Mucosa of stomach (tissue), 1 donor: ENCODE results near the gene ACTMAP.
"Not testable (repeated sequence)": the region's sequence is repeated elsewhere in the genome, so short reads cannot be mapped to it uniquely, and the experiment has no call there.

Experiments used
- H3K27me3 ChIP-seq: one replicate; pipeline ENCODE4 v1.7.0; 2013; ENCODE audit warnings: mild to moderate bottlenecking, low read length; ENCODE audit not compliant: control insufficient read depth, insufficient read depth
- H3K36me3 ChIP-seq: one replicate; pipeline ENCODE4 v1.7.0; 2013; ENCODE audit warnings: low read length; ENCODE audit not compliant: control insufficient read depth, insufficient read depth
- H3K4me1 ChIP-seq: one replicate; pipeline ENCODE4 v1.7.0; 2013; ENCODE audit warnings: mild to moderate bottlenecking, low read length; ENCODE audit not compliant: control insufficient read depth, insufficient read depth
- H3K4me3 ChIP-seq: one replicate; pipeline ENCODE4 v1.7.0; 2013; ENCODE audit warnings: low read length
- H3K9ac ChIP-seq: one replicate; pipeline ENCODE4 v1.7.0; 2013; ENCODE audit warnings: mild to moderate bottlenecking, low read length, moderate library complexity
- H3K9me3 ChIP-seq: one replicate; pipeline ENCODE4 v1.7.0; 2013; ENCODE audit warnings: mild to moderate bottlenecking, low read length, moderate library complexity; ENCODE audit not compliant: control insufficient read depth
- donor health status: Pancreatic carcinoma.

Gene ACTMAP

DNA sequence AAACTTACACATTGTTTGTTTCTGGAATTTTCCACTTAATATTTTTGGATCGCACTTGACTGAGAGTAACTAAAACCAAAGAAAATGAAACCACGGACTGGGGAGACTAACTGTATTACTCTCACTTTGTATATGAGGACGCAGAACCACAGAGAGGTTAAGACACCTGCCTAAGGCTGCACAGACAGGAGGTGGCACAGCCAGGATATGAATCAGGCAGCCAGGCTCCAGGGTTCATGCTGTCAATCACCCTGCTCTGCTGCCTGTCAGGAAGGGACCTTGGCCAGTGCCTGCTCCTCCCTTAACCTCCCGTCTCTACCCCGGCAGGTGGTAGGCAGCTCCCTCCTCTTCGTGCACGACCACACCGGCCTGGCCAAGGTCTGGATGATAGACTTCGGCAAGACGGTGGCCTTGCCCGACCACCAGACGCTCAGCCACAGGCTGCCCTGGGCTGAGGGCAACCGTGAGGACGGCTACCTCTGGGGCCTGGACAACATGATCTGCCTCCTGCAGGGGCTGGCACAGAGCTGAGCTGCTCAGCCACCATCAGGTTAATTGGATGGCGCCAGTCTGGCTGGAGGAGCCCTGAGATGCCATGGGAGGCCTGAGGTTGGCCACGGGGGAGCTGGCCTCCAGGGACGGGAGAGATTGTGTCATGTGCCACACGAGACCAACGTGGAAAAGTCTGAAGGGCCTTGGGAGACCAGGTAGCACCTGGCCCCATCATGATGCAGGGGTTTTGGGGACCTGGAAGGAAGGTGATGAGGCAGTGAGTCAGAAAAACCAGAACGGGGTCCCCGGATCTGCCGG, 11.0 kb downstream of the ACTMAP start:
- H3K27me3 ChIP-seq = no peaks in the 10 kb centered on the region
- H3K9me3 ChIP-seq = no peaks in the 10 kb centered on the region
- H3K4me1 ChIP-seq = peaks cover 16% of the 10 kb centered on the region
- no peak overlapping the region for H3K9ac ChIP-seq
- peaks cover 14% of the 10 kb centered on the region for H3K36me3 ChIP-seq
- H3K4me3 ChIP-seq = no peak overlapping the region

DNA sequence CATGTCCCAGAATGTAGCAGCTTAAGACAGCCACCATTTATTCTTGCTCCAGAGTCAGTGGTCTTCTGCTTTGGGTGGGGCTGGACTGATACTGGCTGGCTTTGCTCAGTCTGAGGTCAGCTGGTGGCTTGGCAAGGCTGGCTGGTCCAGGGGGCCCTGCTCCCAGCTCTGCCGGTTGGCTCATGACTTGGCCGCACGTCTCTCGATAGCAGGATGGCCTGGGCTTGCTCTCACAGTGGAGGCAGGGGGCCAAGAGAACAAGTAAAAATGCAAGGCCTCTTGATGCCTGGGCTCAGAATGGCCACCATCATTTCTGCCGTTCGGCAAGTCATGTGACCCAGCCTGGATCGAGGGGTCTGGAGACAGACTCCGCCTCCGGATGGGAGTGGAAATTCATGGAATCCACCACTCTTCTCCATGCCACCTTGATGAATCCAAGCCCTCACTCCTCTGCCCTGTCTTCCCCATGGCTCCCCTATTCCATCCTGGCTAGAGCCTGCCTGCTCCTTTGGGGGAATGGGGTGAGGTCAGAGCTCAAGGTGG, 13.1 kb downstream of the ACTMAP start:
- H3K27me3 ChIP-seq = no peaks in the 10 kb centered on the region
- H3K9ac ChIP-seq = no peak overlapping the region
- peaks cover 16% of the 10 kb centered on the region for H3K4me1 ChIP-seq
- H3K9me3 ChIP-seq = no peaks in the 10 kb centered on the region
- H3K4me3 ChIP-seq = no peak overlapping the region
- H3K36me3 ChIP-seq = peaks cover 14% of the 10 kb centered on the region

DNA sequence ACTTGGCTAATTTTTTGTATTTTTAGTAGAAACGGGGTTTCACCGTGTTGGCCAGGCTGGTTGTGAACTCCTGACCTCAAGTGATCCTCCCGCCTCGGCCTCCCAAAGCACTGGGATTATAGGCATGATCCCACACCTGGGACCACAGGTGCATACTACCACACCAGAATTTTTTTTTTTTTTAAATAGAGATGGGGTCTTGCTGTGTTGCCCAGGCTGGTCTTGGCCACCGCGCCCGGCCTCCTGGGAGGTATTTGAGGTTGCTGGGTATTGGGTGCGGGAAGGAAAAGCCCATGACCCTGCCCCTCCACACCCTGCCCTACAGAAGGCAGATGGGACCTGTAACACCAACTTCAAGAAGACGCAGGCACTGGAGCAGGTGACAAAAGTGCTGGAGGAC, 13.6 kb downstream of the ACTMAP start:
- Histone ChIP-seq H3K4me1 (peaks cover 16% of the 10 kb centered on the region), H3K4me3 (no peak overlapping the region), H3K9ac (no peak overlapping the region), H3K27me3 (no peaks in the 10 kb centered on the region), H3K36me3 (peaks cover 14% of the 10 kb centered on the region), H3K9me3 (no peaks in the 10 kb centered on the region)

DNA sequence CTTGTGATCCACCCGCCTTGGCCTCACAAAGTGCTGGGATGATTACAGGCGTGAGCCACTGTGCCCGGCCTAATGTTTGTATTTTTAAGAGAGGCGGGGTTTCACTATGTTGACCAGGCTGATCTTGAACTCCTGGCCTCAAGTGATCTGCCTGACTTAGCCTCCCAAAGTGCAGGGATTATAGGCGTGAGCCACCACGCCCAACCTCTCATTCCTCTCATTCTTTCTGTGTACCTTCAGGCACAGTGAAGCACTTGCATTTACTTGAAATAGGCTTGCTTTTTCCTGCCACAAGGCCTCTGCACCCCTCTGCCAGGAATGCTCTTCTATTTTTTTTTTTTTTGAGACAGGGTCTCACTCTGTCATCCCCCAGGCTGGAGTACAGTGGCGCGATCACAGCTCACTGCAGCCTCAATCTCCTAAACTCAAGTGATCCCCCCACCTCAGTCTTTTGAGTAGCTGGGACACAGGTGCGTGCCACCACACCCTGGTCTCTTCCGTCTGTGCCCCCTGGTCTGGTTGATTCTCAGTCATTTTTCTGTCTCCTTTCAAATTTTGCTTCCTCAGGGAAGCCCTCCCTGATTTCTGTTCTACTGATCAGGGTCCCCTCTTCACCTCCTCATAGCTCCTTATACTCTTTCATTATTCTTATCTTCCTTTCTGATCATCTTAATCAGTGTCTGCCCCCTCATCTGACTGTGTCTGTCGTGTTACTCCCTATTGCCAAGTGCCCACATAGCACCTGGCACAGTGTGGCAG, 15.1 kb downstream of the ACTMAP start:
- H3K4me3 ChIP-seq = no peak overlapping the region
- peaks cover 16% of the 10 kb centered on the region for H3K4me1 ChIP-seq
- no peaks in the 10 kb centered on the region for H3K9me3 ChIP-seq
- no peak overlapping the region for H3K9ac ChIP-seq
- H3K36me3 ChIP-seq = peaks cover 19% of the 10 kb centered on the region
- H3K27me3 ChIP-seq = no peaks in the 10 kb centered on the region

DNA sequence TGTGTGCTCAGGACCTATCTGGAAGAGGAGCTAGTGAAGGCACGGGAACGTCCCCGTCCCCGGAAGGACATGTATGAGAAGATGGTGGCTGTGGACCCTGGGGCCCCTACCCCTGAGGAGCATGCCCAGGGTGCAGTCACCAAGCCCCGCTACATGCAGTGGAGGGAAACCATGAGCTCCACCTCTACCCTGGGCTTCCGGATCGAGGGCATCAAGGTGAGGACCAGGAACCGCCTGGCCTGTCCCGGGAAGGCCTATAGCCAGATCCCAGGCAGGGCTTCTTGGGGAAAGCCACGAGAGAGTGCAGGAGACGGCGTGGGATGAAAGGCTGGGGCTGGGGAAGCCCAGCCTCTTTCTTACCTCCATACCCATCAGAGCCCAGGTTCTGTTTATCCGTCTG, 17.1 kb downstream of the ACTMAP start:
- Histone ChIP-seq H3K9ac (no peak overlapping the region), H3K9me3 (no peaks in the 10 kb centered on the region), H3K4me1 (peaks cover 16% of the 10 kb centered on the region), H3K27me3 (no peaks in the 10 kb centered on the region), H3K4me3 (no peak overlapping the region), H3K36me3 (peaks cover 19% of the 10 kb centered on the region)

DNA sequence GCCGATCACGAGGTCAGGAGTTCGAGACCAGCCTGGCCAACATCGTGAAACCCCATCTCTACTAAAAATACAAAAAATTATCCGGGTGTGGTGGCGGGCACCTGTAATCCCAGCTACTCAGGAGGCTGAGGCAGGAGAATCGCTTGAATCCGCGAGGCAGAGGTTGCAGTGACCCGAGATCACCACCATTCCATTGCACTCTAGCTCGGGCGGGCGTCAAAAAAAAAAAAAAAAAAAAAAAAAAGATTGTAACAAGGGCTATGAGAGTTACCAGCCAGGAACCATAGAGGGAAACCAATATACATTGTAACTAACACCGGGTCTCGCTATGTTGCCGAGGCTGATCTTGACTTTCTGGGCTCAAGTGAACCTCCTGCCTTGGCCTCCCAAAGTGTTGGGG, 18.0 kb downstream of the ACTMAP start:
- H3K4me1 ChIP-seq = peaks cover 16% of the 10 kb centered on the region
- H3K27me3 ChIP-seq, H3K4me3 ChIP-seq, H3K9me3 ChIP-seq, H3K9ac ChIP-seq: not testable (repeated sequence)
- H3K36me3 ChIP-seq = peaks cover 15% of the 10 kb centered on the region

DNA sequence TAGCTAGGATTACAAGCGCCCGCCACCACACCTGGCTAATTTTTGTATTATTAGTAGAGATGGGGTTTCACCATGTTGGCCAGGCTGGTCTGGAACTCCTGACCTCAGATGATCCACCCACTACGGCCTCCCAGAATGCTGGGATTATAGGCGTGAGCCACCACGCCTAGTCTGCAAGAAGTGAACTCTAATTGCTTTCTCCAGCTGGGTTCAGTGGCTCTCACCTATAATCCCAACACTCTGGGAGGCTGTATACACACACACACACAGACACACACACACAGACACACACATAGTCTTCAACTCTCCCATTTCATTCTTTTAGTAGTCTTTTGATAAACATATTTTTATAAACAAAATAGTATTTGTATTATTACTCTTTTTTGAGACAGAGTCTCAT, 20.2 kb downstream of the ACTMAP start:
- not testable (repeated sequence) for H3K36me3 ChIP-seq, H3K9ac ChIP-seq, H3K9me3 ChIP-seq, H3K4me1 ChIP-seq, H3K4me3 ChIP-seq, H3K27me3 ChIP-seq

DNA sequence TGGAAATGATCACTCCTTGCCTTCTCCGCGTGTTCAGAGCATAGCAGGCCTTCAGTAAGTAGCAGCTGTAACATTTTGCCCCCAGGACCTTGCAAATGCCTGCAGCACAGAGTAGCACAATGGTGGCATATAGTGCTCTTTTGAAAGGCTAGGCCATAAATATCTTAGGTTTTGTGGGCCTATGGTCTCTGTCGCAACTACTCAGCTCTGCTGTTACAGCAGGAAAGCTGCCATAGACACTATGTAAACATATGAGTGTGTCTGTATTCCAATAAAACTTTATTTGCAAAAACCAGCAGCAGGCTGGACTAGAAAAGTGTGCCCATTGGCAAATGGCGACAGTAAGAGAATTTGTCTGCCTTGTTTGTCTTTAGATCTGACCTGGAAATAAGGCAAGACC, 24.0 kb downstream of the ACTMAP start:
- peaks cover 6% of the 10 kb centered on the region for H3K4me1 ChIP-seq
- no peaks in the 10 kb centered on the region for H3K27me3 ChIP-seq
- no peak overlapping the region for H3K4me3 ChIP-seq
- H3K36me3 ChIP-seq = peaks cover 4% of the 10 kb centered on the region
- H3K9ac ChIP-seq = no peak overlapping the region
- H3K9me3 ChIP-seq = no peaks in the 10 kb centered on the region

DNA sequence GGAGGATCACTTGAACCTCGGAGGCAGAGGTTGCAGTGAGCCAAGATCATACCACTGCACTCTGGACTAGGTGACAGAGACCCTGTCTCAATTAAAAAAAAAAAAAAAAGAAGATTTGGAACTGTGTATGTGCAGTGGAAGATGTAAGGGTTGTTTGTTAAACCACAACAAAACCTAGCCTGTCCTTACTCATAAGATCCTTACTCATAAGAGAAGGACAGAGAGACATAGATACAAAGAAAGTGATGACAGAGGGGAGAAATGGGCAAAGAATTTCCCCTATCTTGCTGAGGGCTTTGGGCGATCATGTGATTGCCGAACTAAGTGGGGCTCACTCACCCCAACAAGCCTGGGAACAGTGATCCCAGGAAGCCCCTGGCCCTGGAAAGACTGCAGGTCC, 25.4 kb downstream of the ACTMAP start:
- Histone ChIP-seq H3K9ac (no peak overlapping the region), H3K4me3 (no peak overlapping the region), H3K36me3 (no peaks in the 10 kb centered on the region), H3K4me1 (peaks cover 20% of the 10 kb centered on the region), H3K27me3 (no peaks in the 10 kb centered on the region), H3K9me3 (no peaks in the 10 kb centered on the region)

DNA sequence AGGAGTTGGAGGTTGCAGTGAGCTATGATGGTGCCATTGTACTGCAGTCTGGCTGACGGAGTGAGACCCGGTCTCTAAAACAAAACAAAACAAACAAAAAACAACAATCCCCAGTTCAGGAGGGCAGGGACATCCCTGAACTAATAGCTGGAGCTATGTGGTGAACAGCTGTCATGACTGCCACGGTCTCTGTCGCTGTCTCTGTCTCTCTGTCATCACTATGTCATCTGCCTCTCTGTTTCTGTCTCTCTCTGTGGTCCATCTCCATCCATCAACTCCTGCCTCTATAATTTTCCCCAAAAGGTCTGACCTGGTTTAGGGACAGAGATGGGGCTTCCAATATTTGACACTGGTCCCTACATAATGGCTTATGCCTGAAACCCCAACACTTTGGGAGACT, 26.0 kb downstream of the ACTMAP start:
- H3K4me1 ChIP-seq = peaks cover 25% of the 10 kb centered on the region
- no peak overlapping the region for H3K9ac ChIP-seq
- H3K27me3 ChIP-seq = no peaks in the 10 kb centered on the region
- no peaks in the 10 kb centered on the region for H3K9me3 ChIP-seq
- no peak overlapping the region for H3K4me3 ChIP-seq
- H3K36me3 ChIP-seq = no peaks in the 10 kb centered on the region

DNA sequence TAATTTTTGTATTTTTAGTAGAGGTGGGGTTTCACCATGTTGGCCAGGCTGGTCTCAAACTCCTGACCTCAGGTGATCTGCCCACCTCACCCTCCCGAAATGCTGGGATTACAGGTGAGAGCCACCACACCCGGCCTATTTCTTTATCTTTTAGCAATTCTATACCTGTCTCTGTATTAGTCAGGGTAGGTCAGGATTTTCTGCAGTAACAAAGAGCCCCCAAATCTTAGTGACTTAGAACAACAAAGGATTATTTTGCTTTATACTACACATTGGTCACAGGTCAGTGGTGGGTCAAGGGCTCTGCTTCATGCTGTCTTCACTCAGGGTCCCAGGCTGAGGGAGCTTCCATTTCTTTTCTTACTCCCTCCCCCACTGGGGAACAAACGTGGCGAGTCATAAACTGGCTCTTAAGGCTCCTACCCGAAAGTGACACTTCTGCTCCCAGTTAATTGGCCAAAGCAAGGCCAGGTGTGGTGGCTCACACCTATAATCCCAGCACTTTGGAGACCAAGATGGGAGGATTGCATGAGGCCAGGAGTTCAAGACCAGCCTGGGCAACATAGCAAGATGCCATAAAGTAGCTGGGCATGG, 26.5 kb downstream of the ACTMAP start:
- Histone ChIP-seq H3K9me3 (no peaks in the 10 kb centered on the region), H3K9ac (no peak overlapping the region), H3K36me3 (no peaks in the 10 kb centered on the region), H3K4me3 (no peak overlapping the region), H3K4me1 (peaks cover 28% of the 10 kb centered on the region), H3K27me3 (no peaks in the 10 kb centered on the region)
